Kidney (tissue), 14 donors: Measurements from ENCODE around the gene NINJ1. TPM values are rescaled to one million over a fixed set of nuclear protein-coding genes. Genes with fewer than 3 reads are reported as not detected.

ENCODE experiments used
- DNase-seq, 5 donors: peaks; one replicate each; pipeline ENCODE4 v3.0.0-alpha.2; 2013 to 2020
- FAIRE-seq: peaks from 2 replicates; lab custom pipeline; 2012; peaks lifted over from hg19 to GRCh38; lab: Jason Lieb, UNC
- H3K27ac ChIP-seq, 2 donors: one replicate each; pipeline ENCODE4 v1.7.0; 2013; ENCODE audit warnings: low read depth in 2 of 2, low read length in 2 of 2, inconsistent platforms in 1 of 2
- H3K27me3 ChIP-seq: one replicate; pipeline ENCODE4 v1.7.1; 2013; ENCODE audit warnings: low read length, inconsistent platforms; ENCODE audit not compliant: control insufficient read depth, insufficient read depth
- H3K36me3 ChIP-seq, 3 donors: one replicate each; pipeline versions ENCODE4 v1.7.0 to v1.7.1; 2013; ENCODE audit warnings: low read length in 3 of 3, control low read depth in 1 of 3, inconsistent platforms in 1 of 3; ENCODE audit not compliant: insufficient read depth in 3 of 3, control insufficient read depth in 2 of 3
- H3K4me1 ChIP-seq, 3 donors: one replicate each; pipeline versions ENCODE4 v1.7.0 to v1.7.1; 2013; ENCODE audit warnings: low read length in 3 of 3, inconsistent platforms in 1 of 3, low read depth in 1 of 3; ENCODE audit not compliant: control insufficient read depth in 2 of 3, insufficient read depth in 2 of 3
- H3K4me3 ChIP-seq, 3 donors: one replicate each; pipeline versions ENCODE4 v1.7.0 to v1.8.1; 2013; ENCODE audit warnings: low read length in 3 of 3, control low read depth in 1 of 3, inconsistent platforms in 1 of 3
- H3K9ac ChIP-seq, 3 donors: one replicate each; pipeline versions ENCODE4 v1.7.0 to v1.7.1; 2013; ENCODE audit warnings: low read length in 3 of 3, control low read depth in 1 of 3, inconsistent platforms in 1 of 3
- H3K9me3 ChIP-seq, 3 donors: one replicate each; pipeline versions ENCODE4 v1.7.0 to v1.7.1; 2013; ENCODE audit warnings: low read length in 3 of 3, control low read depth in 1 of 3, inconsistent platforms in 1 of 3; ENCODE audit not compliant: control insufficient read depth in 2 of 3, insufficient read depth in 1 of 3
- intact Hi-C: fragments of 100-400 bp; cut with DNase I; formaldehyde crosslinking; loops from one replicate; pipeline ENCODE4 v1.11.1; 2022
- polyA plus RNA-seq: library from polyadenylated mRNA; stranded (reverse); fragments of 350-450 nt; fragmentation: Illumina TruSeq; extraction: RNeasy Lipid Tissue Mini Kit (QIAGEN cat#74804); gene quantifications from one replicate; pipeline ENCODE4 v1.2.3, GENCODE V29; 2014; ENCODE audit warnings: low read depth, low replicate concordance; ENCODE audit not compliant: insufficient read depth
- total RNA-seq: library from RNA; stranded (reverse); fragmentation: NEBNext Ultra II Directional; extraction: Animal tissue kit (Norgen Biotek cat#: 25700); gene quantifications from one replicate; pipeline ENCODE4 v1.2.1, GENCODE V29; 2021
- TF ChIP-seq, protein P1 (sequence below): IDR thresholded peaks from 3 replicates; pipeline ENCODE4 v1.5.1; 2012; ENCODE audit warnings: mild to moderate bottlenecking, moderate library complexity, borderline replicate concordance; ENCODE audit not compliant: insufficient read depth; ENCODE audit errors: extremely low read depth
- donor health status: control.
- donor health status: control.
- donor health status: control.
- donor health status: control.
- donor health status: control.
- donor health status: DM: yes; HTN: yes; CAD: no.
- donor health status: Normal renal cell carcinoma (clear cell type).

Gene NINJ1
- total and polyA plus RNA-seq, 2 donors from 2014 or later = 56.3 to 149 TPM

DNA sequence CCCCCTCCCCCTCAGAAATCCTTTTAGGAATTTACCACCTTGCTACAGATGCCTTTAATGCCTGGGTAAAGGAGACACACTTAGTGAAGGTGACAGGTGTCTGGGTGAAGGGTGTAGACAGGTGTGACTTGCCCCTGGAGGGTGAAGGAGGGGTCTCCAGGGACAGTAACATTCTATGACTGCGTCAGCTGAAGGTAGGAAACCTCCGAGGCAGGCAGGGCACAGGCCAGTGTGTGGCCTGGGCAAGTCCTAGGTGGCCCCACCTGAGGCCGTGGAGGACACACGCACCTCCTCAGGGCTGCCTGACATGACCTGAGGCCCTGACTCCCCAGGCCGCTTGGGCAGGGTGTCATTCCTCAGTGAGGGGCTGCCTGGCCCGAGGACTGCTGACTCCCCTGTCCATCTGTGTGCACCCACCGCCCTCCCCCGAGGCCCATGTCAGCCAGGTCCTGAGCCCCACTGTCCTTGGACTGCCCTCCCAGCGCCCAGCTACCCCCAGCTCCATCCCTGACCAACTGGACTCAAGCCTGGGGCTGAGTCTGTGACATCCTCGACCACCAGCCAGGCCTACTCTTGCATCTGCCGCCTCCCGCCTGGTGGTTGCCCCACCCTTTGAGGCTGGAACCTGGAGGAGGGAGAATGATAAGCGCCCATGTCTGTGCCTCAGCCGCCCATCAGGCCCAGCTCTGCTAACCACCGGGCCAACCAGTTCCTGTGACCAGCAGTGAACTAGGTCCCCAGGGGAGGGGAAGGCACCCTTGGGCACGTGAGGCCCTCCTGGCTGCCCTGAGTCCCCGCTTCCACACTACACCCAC is 19.7 kb downstream of the NINJ1 start:
- H3K9me3 ChIP-seq = no peaks in the 10 kb centered on the region
- peaks cover 0 to 11% (median 8%) of the 10 kb centered on the region in 3 donors for H3K4me1 ChIP-seq
- TF ChIP-seq, protein P1, sequence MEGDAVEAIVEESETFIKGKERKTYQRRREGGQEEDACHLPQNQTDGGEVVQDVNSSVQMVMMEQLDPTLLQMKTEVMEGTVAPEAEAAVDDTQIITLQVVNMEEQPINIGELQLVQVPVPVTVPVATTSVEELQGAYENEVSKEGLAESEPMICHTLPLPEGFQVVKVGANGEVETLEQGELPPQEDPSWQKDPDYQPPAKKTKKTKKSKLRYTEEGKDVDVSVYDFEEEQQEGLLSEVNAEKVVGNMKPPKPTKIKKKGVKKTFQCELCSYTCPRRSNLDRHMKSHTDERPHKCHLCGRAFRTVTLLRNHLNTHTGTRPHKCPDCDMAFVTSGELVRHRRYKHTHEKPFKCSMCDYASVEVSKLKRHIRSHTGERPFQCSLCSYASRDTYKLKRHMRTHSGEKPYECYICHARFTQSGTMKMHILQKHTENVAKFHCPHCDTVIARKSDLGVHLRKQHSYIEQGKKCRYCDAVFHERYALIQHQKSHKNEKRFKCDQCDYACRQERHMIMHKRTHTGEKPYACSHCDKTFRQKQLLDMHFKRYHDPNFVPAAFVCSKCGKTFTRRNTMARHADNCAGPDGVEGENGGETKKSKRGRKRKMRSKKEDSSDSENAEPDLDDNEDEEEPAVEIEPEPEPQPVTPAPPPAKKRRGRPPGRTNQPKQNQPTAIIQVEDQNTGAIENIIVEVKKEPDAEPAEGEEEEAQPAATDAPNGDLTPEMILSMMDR = no peak
- H3K36me3 ChIP-seq = peaks cover 0 to 8% (median 0%) of the 10 kb centered on the region in 3 donors
- H3K4me3 ChIP-seq = no peak overlapping the region
- FAIRE-seq (no peak), DNase-seq (peak in 3 of 5 donors; percentile 8 to 71 (median 51))
- no peak overlapping the region for H3K9ac ChIP-seq
- H3K27me3 ChIP-seq = no peaks in the 10 kb centered on the region
- no peak overlapping the region for H3K27ac ChIP-seq
- intact Hi-C loops = no loop called here

DNA sequence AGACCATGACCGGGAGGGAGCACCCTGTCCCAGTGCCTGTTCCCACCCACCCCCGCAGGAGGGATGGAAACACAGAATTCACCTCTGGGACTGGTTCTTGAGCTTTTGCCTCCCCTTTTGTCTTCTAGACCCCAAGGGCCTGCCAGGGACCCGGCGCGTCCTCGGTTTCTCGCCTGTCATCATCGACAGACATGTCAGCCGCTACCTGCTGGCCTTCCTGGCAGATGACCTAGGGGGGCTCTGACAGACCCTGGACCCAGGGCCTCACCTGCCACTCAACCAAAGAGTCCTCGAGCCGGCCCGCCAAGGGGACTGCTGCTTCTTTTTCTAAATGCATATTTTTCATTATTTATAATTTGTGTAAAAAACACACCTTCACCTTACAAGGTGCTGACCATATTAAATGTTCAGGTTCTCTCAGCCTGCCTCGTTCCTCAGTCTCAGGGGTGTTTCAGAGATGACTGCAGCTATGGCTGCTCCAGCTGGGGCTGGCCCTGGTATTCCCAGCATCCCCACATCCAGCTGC is 21.1 kb downstream of the NINJ1 start:
- FAIRE-seq = no peak
- intact Hi-C loops = no loop called here
- no peaks in the 10 kb centered on the region for H3K27me3 ChIP-seq
- TF ChIP-seq, protein P1 = no peak
- H3K27ac ChIP-seq = no peak overlapping the region
- peaks cover 0 to 9% (median 8%) of the 10 kb centered on the region in 3 donors for H3K4me1 ChIP-seq
- peaks cover 0 to 8% (median 0%) of the 10 kb centered on the region in 3 donors for H3K36me3 ChIP-seq
- no peak overlapping the region for H3K9ac ChIP-seq
- DNase-seq = peak in 3 of 5 donors; percentile 7 to 55 (median 37)
- no peaks in the 10 kb centered on the region for H3K9me3 ChIP-seq
- no peak overlapping the region for H3K4me3 ChIP-seq

DNA sequence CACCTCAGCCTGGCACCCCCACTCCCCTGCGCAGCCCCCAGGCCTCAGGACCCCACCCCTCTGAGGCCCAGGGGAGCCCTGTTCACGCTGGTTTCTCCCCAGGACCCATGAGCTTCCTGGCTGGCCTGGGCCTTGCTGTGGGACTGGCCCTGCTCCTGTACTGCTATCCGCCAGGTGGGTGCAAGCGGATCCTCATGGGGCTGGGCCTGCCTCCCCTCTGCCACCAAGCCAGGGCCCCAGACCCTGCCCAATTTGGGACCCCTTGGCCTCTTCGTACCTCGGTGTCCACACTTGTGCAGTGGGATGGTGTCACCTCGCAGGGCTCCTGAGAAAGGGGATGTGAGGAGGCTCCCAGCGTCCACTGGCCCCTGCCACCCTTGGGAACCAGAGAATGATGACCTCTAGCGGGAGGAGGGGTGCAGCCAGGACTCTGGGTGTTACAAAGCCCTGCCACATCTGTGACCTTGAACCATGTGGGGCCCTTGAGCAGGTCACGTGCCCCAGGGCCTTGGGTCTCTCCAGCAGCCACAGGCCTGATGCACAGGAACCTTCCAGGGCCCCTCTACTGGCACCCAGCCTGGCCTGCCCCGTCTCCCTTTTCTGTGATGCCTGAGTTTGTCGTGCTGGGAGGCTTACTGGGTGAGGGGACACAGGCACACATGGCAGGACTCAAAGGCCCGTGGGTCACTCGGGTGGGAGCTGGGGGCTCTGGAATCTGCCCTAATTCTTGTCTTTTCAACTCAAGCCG is 21.8 kb downstream of the NINJ1 start:
- no peak overlapping the region for H3K4me3 ChIP-seq
- H3K4me1 ChIP-seq = peaks cover 0 to 9% (median 8%) of the 10 kb centered on the region in 3 donors
- intact Hi-C loops = no loop called here
- peaks cover 0 to 8% (median 0%) of the 10 kb centered on the region in 3 donors for H3K36me3 ChIP-seq
- TF ChIP-seq, protein P1 = no peak
- DNase-seq (peak in 3 of 5 donors; percentile 8 to 64 (median 30)), FAIRE-seq (no peak)
- no peaks in the 10 kb centered on the region for H3K9me3 ChIP-seq
- H3K9ac ChIP-seq = no peak overlapping the region
- H3K27me3 ChIP-seq = no peaks in the 10 kb centered on the region
- H3K27ac ChIP-seq = no peak overlapping the region
